HG03108 (cell line): ENCODE results near the gene CREB3L4.
"Not testable (repeated sequence)": the region's sequence is repeated elsewhere in the genome, so short reads cannot be mapped to it uniquely, and the experiment has no call there.

Source experiments
- ATAC-seq: cut with Tn5 transposase; IDR thresholded peaks from one replicate; pipeline ENCODE4 v1.9.1; 2021; ENCODE audit warnings: moderate library complexity; ENCODE audit not compliant: unreplicated experiment

CREB3L4 gene

GRCh38 chr1:153984123-153984894 is 16.6 kb downstream of the CREB3L4 start:
- ATAC-seq = no peak

GRCh38 chr1:153985341-153985912 is 17.7 kb downstream of the CREB3L4 start:
- ATAC-seq = no peak

- no peak for ATAC-seq
Measured at GRCh38 chr1:153985941-153986761, 18.4 kb downstream of the CREB3L4 start, which contains the start of gene RAB13. TSS of gene RAB13 (minus strand) at chr1:153986339. CDS start at chr1:153986236, 103 bp downstream.

DNA sequence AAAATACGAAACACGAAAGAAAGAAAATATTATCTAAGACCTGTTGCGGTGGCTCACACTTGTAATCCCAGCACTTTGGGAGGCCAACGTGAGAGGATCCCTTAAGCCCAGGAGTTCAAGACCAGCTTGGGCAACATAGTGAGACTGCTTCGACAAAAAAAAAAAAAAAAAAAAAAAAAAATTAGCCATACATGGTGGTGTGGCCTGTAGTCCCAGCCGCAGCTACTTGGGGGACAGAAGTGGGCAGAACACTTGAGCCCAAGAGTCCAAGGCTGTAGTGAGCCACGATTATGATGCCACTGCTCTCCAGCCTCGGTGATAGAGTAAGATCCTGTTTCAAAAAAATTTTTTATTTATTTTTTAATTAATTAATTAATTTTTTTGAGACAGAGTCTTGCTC is 19.9 kb downstream of the CREB3L4 start:
- ATAC-seq = no peak

GRCh38 chr1:153990468-153991150 is 22.9 kb downstream of the CREB3L4 start, which contains the start of gene RPS27:
TSS of gene RPS27 (plus strand) at chr1:153990762. CDS start at chr1:153990797, 35 bp downstream.
- peak; percentile 72 for ATAC-seq

DNA sequence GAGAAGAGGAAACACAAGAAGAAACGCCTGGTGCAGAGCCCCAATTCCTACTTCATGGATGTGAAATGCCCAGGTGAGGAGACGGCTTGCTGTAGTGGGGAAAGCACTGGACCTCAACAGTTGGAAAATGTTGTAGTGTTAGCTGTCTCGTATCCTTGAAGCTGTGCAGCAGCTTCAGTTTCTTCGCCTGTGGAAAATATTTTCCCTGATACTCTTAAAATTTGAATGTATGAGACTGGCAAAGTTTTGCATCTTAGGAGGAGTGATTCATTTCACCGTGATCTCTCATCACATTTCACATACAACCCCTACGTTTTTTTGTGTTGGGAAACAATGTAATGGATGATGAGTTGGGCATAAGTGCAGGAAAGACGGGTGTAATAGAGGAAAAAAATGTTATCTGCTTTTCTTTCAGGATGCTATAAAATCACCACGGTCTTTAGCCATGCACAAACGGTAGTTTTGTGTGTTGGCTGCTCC is 23.5 kb downstream of the CREB3L4 start:
- no peak for ATAC-seq

- no peak for ATAC-seq
Measured at GRCh38 chr1:153991806-153992205, 24.1 kb downstream of the CREB3L4 start.

- ATAC-seq = no peak
Measured at GRCh38 chr1:153995202-153995601, 27.5 kb downstream of the CREB3L4 start.

GRCh38 chr1:153995640-153996039 is 27.9 kb downstream of the CREB3L4 start:
- no peak for ATAC-seq

GRCh38 chr1:153996882-153997281 is 29.2 kb downstream of the CREB3L4 start:
- not testable (repeated sequence) for ATAC-seq

DNA sequence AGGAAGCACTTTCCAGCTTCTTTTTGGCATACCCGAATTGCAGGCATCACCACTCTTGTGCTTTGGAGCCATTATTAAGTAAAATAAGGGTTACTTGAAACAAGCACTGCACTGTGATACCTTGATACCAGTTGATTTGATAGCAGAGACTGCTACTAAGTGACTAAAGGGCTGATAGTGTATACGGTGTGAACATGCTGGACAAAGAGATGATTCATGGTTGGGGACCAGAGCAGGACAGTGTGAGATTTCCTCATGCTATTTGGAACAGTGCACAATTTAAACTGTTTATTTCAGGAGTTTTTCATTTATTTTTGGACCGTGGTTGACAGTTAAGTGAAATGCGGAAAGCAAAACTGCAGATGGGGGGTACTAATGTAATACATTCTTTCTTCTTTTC is 32.7 kb downstream of the CREB3L4 start:
- no peak for ATAC-seq

- ATAC-seq = no peak
Measured at GRCh38 chr1:154006136-154006535, 38.4 kb downstream of the CREB3L4 start.

DNA sequence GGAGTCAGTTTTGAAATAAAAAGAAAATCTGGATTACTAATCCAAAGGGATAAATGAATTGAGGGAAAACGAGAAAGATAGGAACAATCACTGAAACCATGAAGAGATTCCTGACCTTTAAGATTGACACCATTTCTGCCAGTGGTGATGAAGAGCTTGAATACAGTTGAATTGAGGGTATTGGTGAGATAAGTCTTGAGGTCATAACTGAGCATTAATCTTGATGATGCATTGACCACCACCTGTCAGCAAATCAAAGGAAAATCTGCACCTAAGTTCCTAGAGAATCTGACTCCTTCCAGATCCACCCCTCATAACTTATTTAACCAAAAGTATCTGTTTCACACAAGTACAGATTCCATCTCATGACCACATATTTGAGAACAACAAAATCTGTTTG is 44.4 kb downstream of the CREB3L4 start:
- ATAC-seq = no peak

GRCh38 chr1:154012543-154012942 is 44.8 kb downstream of the CREB3L4 start:
- ATAC-seq = not testable (repeated sequence)

- ATAC-seq = no peak
Measured at GRCh38 chr1:154014154-154014907, 46.6 kb downstream of the CREB3L4 start.

GRCh38 chr1:154019269-154019668 is 51.6 kb downstream of the CREB3L4 start:
- ATAC-seq = no peak

DNA sequence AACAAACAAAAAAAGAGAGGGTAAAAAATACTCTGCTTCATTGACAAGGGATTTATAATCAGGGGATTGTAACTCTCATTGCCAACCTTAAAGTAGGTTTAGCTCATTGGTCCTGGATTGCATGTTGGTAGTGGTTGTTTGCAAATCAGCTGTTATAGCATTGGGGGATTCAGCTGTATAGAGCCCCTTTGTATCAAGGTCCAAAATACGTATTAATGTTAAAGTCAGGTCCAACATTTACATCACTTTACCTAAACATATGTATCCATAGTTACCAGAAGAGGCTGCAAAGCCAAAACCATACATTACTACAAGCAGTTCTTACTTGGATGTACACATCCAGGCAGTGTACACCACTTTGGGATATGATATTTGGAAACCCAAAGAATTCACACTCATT is 52.2 kb downstream of the CREB3L4 start:
- no peak for ATAC-seq
